Measurements from ENCODE around the gene JAK1. TPM values are rescaled to one million over a fixed set of nuclear protein-coding genes. Genes with fewer than 3 reads are reported as not detected.

JAK1 gene
- total RNA-seq, 1 donor from 2014 or later: 65.1 TPM

GRCh38 chr1:64996541-64997257 lies 30.4 kb upstream of the JAK1 start:
- TF ChIP-seq CTCF (IDR thresholded peaks at IDR 0.05; ENCODE audit: unreplicated experiment): no peak
- no peak overlapping the region for H3K27ac Mint-ChIP-seq
- peaks cover 10% of the 10 kb centered on the region for H3K27me3 Mint-ChIP-seq (ENCODE audit: low read depth)
- no peak for DNase-seq (ENCODE audit: low spot score in 2 of 2, unreplicated experiment in 2 of 2)
- H3K36me3 Mint-ChIP-seq: peaks cover 19% of the 10 kb centered on the region
- H3K4me3 Mint-ChIP-seq: no peak overlapping the region
- H3K4me1 Mint-ChIP-seq: peaks cover 4% of the 10 kb centered on the region
- H3K9me3 Mint-ChIP-seq: peaks cover 22% of the 10 kb centered on the region

- H3K27me3 Mint-ChIP-seq (ENCODE audit: low read depth): no peaks in the 10 kb centered on the region
- peaks cover 21% of the 10 kb centered on the region for H3K36me3 Mint-ChIP-seq
- peaks cover 22% of the 10 kb centered on the region for H3K9me3 Mint-ChIP-seq
- no peak for TF ChIP-seq CTCF (IDR thresholded peaks at IDR 0.05; ENCODE audit: unreplicated experiment)
- H3K4me3 Mint-ChIP-seq: no peak overlapping the region
- H3K4me1 Mint-ChIP-seq: no peaks in the 10 kb centered on the region
- DNase-seq (ENCODE audit: low spot score in 2 of 2, unreplicated experiment in 2 of 2): no peak
- H3K27ac Mint-ChIP-seq: no peak overlapping the region
Measured at GRCh38 chr1:64995316-64995715, 29.0 kb upstream of the JAK1 start.

- no peaks in the 10 kb centered on the region for H3K27me3 Mint-ChIP-seq (ENCODE audit: low read depth)
- H3K9me3 Mint-ChIP-seq: no peaks in the 10 kb centered on the region
- TF ChIP-seq CTCF (IDR thresholded peaks at IDR 0.05; ENCODE audit: unreplicated experiment): no peak
- H3K4me1 Mint-ChIP-seq: peaks cover 14% of the 10 kb centered on the region
- no peak overlapping the region for H3K4me3 Mint-ChIP-seq
- H3K27ac Mint-ChIP-seq: no peak overlapping the region
- DNase-seq (ENCODE audit: low spot score in 2 of 2, unreplicated experiment in 2 of 2): no peak
- H3K36me3 Mint-ChIP-seq: peaks cover 2% of the 10 kb centered on the region
Measured at GRCh38 chr1:64986903-64987871, 20.8 kb upstream of the JAK1 start.

- Mint-ChIP-seq H3K27ac (no peak overlapping the region), H3K4me1 (peaks cover 21% of the 10 kb centered on the region), H3K9me3 (peaks cover 3% of the 10 kb centered on the region), H3K27me3 (ENCODE audit: low read depth) (no peaks in the 10 kb centered on the region), H3K4me3 (no peak overlapping the region), H3K36me3 (peaks cover 5% of the 10 kb centered on the region)
- DNase-seq (ENCODE audit: low spot score in 2 of 2, unreplicated experiment in 2 of 2): no peak
- no peak for TF ChIP-seq CTCF (IDR thresholded peaks at IDR 0.05; ENCODE audit: unreplicated experiment)
Measured at GRCh38 chr1:64984737-64985136, 18.4 kb upstream of the JAK1 start.

GRCh38 chr1:64984106-64984505 lies 17.8 kb upstream of the JAK1 start:
- DNase-seq (ENCODE audit: low spot score in 2 of 2, unreplicated experiment in 2 of 2): no peak
- Mint-ChIP-seq H3K4me1 (peaks cover 21% of the 10 kb centered on the region), H3K36me3 (peaks cover 5% of the 10 kb centered on the region), H3K27ac (peak overlapping the region; percentile 33), H3K4me3 (no peak overlapping the region), H3K27me3 (ENCODE audit: low read depth) (no peaks in the 10 kb centered on the region), H3K9me3 (peaks cover 3% of the 10 kb centered on the region)
- TF ChIP-seq CTCF (IDR thresholded peaks at IDR 0.05; ENCODE audit: unreplicated experiment): no peak
